ENCODE data around the gene HAGH. TPM values are rescaled to one million over a fixed set of nuclear protein-coding genes. Genes with fewer than 3 reads are reported as not detected.

The HAGH gene
- total and polyA plus RNA-seq, 9 of the 15 experiments (the other 6 are each of a cell fraction or from before 2014, with no cell fraction given) = 0.46 to 35.1 (median 16.8) TPM

DNA sequence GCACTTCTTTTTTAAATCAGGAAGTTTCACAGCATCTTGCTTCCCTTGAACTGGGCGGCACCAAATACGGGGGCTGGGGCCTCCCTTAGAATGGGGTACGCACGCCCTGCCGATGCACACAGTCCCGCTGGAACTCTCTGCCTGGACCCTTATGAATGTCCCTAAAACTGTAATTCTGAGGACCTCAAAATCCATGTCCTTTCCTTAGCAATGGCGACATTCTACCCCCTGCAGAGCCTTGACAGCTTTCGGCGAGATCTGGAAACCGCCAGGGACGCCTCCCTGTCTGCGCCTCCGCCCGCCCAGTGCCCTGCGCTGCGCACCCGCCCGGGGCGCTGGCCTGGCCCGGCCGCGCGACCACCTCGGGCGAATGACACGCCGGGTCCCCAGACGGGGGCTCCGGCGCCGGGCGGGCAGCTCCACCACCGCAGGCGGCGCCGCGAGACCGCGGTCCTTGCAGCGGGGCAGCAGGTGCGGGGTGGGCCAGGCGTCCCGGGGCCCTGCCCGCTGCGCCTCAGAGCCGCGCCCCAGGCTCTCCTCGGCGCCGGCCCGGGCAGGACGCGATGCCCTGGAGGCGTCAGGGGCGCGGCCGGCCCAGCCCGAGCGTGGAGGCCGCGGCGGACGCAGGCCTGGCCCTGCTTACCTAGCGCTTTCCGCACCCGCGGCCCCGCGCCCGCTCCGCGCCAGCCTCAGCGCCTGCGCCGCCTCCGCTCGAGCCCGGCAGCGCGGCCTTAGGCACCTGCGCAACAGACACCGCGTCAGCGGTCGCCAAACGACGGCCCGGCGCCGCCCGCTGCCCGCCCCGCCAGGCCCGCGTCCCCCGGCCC lies 548 bp downstream of the HAGH start (continued):
- 0 out of 4 replicates have a peak, but pooled peaks of 1 of the 2 experiments have one; percentile 30 for TF ChIP-seq MAZ (CRISPR knock-in tag; conservative IDR thresholded peaks at IDR 0.05 in 1 of 2, IDR thresholded peaks at IDR 0.05 in 1 of 2)
- 0 out of 2 replicates have a peak, but pooled peaks have one; percentile 1 for TF ChIP-seq HNRNPL (IDR thresholded peaks at IDR 0.05; ENCODE audit: low read depth, low read length)
- TF ChIP-seq DACH1 (IDR thresholded peaks at IDR 0.05; ENCODE audit: partially characterized antibody) = no peak
- TF ChIP-seq, protein P1, sequence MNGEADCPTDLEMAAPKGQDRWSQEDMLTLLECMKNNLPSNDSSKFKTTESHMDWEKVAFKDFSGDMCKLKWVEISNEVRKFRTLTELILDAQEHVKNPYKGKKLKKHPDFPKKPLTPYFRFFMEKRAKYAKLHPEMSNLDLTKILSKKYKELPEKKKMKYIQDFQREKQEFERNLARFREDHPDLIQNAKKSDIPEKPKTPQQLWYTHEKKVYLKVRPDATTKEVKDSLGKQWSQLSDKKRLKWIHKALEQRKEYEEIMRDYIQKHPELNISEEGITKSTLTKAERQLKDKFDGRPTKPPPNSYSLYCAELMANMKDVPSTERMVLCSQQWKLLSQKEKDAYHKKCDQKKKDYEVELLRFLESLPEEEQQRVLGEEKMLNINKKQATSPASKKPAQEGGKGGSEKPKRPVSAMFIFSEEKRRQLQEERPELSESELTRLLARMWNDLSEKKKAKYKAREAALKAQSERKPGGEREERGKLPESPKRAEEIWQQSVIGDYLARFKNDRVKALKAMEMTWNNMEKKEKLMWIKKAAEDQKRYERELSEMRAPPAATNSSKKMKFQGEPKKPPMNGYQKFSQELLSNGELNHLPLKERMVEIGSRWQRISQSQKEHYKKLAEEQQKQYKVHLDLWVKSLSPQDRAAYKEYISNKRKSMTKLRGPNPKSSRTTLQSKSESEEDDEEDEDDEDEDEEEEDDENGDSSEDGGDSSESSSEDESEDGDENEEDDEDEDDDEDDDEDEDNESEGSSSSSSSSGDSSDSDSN (IDR thresholded peaks at IDR 0.05; ENCODE audit: borderline replicate concordance in 1 of 2, low read depth in 2 of 2, low read length in 2 of 2) = peak in 1 of 2 experiments; percentile 19; a peak in 1 of 4 replicates
- TF ChIP-seq TSC22D4 (tag; IDR thresholded peaks at IDR 0.05) = no peak
- no peak for TF ChIP-seq MYBL2 (IDR thresholded peaks at IDR 0.05; ENCODE audit: low read depth)
- no peak for TF ChIP-seq MYBL2 (CRISPR knock-in tag; IDR thresholded peaks at IDR 0.05; ENCODE audit: borderline replicate concordance)
- peak; percentile 53 for TF ChIP-seq SAP30 (IDR thresholded peaks at IDR 0.05; ENCODE audit: borderline replicate concordance, insufficient read depth, low read depth, low read length, poor library complexity, severe bottlenecking)
- TF ChIP-seq, protein P2, sequence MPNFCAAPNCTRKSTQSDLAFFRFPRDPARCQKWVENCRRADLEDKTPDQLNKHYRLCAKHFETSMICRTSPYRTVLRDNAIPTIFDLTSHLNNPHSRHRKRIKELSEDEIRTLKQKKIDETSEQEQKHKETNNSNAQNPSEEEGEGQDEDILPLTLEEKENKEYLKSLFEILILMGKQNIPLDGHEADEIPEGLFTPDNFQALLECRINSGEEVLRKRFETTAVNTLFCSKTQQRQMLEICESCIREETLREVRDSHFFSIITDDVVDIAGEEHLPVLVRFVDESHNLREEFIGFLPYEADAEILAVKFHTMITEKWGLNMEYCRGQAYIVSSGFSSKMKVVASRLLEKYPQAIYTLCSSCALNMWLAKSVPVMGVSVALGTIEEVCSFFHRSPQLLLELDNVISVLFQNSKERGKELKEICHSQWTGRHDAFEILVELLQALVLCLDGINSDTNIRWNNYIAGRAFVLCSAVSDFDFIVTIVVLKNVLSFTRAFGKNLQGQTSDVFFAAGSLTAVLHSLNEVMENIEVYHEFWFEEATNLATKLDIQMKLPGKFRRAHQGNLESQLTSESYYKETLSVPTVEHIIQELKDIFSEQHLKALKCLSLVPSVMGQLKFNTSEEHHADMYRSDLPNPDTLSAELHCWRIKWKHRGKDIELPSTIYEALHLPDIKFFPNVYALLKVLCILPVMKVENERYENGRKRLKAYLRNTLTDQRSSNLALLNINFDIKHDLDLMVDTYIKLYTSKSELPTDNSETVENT (CRISPR knock-in tag; IDR thresholded peaks at IDR 0.05) = peak; percentile 59; the same call in 1 of the 2 replicates
- TF ChIP-seq PTBP1 (IDR thresholded peaks at IDR 0.05; ENCODE audit: low read depth, low read length) = no peak
- TF ChIP-seq, protein P3, sequence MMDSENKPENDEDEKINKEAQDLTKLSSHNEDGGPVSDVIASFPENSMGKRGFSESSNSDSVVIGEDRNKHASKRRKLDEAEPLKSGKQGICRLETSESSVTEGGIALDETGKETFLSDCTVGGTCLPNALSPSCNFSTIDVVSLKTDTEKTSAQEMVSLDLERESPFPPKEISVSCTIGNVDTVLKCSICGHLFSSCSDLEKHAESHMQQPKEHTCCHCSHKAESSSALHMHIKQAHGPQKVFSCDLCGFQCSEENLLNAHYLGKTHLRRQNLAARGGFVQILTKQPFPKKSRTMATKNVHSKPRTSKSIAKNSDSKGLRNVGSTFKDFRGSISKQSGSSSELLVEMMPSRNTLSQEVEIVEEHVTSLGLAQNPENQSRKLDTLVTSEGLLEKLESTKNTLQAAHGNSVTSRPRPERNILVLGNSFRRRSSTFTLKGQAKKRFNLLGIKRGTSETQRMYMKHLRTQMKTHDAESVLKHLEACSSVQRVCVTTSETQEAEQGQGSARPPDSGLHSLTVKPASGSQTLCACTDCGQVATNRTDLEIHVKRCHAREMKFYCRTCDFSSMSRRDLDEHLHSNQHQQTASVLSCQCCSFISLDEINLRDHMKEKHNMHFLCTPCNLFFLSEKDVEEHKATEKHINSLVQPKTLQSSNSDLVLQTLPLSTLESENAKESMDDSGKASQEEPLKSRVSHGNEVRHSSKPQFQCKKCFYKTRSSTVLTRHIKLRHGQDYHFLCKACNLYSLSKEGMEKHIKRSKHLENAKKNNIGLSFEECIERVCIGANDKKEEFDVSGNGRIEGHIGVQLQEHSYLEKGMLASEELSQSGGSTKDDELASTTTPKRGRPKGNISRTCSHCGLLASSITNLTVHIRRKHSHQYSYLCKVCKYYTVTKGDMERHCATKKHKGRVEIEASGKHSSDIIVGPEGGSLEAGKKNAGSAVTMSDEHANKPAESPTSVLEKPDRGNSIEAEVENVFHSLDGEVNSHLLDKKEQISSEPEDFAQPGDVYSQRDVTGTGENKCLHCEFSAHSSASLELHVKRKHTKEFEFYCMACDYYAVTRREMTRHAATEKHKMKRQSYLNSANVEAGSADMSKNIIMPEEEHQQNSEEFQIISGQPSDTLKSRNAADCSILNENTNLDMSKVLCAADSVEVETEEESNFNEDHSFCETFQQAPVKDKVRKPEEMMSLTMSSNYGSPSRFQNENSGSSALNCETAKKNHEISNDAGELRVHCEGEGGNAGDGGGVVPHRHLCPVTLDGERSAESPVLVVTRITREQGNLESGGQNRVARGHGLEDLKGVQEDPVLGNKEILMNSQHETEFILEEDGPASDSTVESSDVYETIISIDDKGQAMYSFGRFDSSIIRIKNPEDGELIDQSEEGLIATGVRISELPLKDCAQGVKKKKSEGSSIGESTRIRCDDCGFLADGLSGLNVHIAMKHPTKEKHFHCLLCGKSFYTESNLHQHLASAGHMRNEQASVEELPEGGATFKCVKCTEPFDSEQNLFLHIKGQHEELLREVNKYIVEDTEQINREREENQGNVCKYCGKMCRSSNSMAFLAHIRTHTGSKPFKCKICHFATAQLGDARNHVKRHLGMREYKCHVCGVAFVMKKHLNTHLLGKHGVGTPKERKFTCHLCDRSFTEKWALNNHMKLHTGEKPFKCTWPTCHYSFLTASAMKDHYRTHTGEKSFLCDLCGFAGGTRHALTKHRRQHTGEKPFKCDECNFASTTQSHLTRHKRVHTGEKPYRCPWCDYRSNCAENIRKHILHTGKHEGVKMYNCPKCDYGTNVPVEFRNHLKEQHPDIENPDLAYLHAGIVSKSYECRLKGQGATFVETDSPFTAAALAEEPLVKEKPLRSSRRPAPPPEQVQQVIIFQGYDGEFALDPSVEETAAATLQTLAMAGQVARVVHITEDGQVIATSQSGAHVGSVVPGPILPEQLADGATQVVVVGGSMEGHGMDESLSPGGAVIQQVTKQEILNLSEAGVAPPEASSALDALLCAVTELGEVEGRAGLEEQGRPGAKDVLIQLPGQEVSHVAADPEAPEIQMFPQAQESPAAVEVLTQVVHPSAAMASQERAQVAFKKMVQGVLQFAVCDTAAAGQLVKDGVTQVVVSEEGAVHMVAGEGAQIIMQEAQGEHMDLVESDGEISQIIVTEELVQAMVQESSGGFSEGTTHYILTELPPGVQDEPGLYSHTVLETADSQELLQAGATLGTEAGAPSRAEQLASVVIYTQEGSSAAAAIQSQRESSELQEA (IDR thresholded peaks at IDR 0.05; ENCODE audit: low read depth) = no peak
- peak; percentile 81; the same call in 1 of the 2 replicates for TF ChIP-seq GATAD2B (IDR thresholded peaks at IDR 0.05; ENCODE audit: borderline replicate concordance)
- peak; percentile 15; the same call in 1 of the 2 replicates for TF ChIP-seq RB1 (IDR thresholded peaks at IDR 0.05; ENCODE audit: low read depth)

Data from K562 (cell line).